NCI-H146 (cell line): Measurements from ENCODE around the gene TRIM52.

Experiments
- DNase-seq: peaks from one replicate; lab custom pipeline; 2025; lab: John Stamatoyannopoulos, UW

TRIM52 gene

GRCh38 chr5:181258576-181258975 lies 2.4 kb downstream of the TRIM52 start:
- no peak for DNase-seq

GRCh38 chr5:181255836-181256578 lies 4.9 kb downstream of the TRIM52 start:
- no peak for DNase-seq

GRCh38 chr5:181255276-181255675 lies 5.7 kb downstream of the TRIM52 start:
- no peak for DNase-seq

- no peak for DNase-seq
These were observed 12.7 kb downstream of the TRIM52 start for GRCh38 chr5:181248277-181248676.

- DNase-seq, result no peak
These were observed 14.5 kb downstream of the TRIM52 start for GRCh38 chr5:181246276-181247049.

GRCh38 chr5:181245427-181246275 lies 15.3 kb downstream of the TRIM52 start:
- no peak for DNase-seq

- no peak for DNase-seq
These were observed 17.2 kb downstream of the TRIM52 start, which contains the start of gene RACK1 for GRCh38 chr5:181243564-181244343. TSS of gene RACK1 (minus strand) at chr5:181243906. CDS start at chr5:181243800, 106 bp downstream.

GRCh38 chr5:181243018-181243563 lies 17.9 kb downstream of the TRIM52 start:
- DNase-seq, result no peak

- no peak for DNase-seq
These were observed 18.9 kb downstream of the TRIM52 start for GRCh38 chr5:181242031-181242451.

- DNase-seq, result no peak
These were observed 19.5 kb downstream of the TRIM52 start for GRCh38 chr5:181241393-181241975.

GRCh38 chr5:181239062-181239663 lies 21.8 kb downstream of the TRIM52 start:
- DNase-seq, result no peak

GRCh38 chr5:181237729-181238385 lies 23.1 kb downstream of the TRIM52 start:
- DNase-seq, result no peak

- no peak for DNase-seq
These were observed 23.8 kb downstream of the TRIM52 start for GRCh38 chr5:181236954-181237641.

- no peak for DNase-seq
These were observed 24.5 kb downstream of the TRIM52 start for GRCh38 chr5:181236471-181236870.

- no peak for DNase-seq
These were observed 25.1 kb downstream of the TRIM52 start for GRCh38 chr5:181235689-181236366.

- DNase-seq, result no peak
These were observed 25.6 kb downstream of the TRIM52 start for GRCh38 chr5:181235323-181235688.

- DNase-seq, result no peak
These were observed 26.3 kb downstream of the TRIM52 start for GRCh38 chr5:181234455-181235306.
